Left forelimb (tissue), 1 donor: ENCODE data around the gene STRN3.
"Not testable (repeated sequence)": the region's sequence is repeated elsewhere in the genome, so short reads cannot be mapped to it uniquely, and the experiment has no call there.

ENCODE experiments used
- DNase-seq: peaks from one replicate; pipeline ENCODE4 v3.0.0-alpha.2; 2018; ENCODE audit warnings: low spot score

Gene STRN3

DNA sequence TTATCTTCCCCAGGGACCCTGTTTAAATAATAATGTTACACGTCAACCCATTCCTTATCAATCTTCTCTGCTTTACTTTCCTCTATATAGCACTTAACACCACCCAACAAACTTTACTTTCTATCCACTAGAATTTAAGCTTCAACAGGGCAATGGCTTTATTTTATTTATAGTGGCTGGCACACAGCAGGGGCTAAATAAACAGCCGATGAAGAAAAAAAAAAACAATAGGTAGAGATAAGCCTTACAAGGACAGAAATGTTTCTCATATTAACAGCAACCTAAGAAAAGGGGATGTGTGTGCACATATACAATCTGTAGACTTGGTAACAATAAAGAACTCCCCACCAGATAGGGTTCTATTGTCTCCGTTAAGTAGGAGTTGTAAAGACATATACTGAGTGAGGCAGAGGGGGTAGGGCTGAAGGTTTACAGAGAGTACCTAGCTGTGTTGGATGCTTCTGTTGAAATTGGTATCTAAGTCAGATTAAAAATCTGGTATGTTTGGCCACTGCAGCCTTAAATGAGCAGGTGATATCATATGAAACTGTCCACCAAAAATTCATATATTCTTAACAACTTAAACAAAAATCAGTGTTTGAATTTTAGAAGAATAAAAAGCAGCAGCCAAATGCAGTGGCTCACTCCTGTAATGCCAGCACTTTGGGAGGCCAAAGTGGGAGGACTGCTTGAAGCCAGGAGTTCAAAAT is 25.4 kb downstream of the STRN3 start:
- no peak for DNase-seq

DNA sequence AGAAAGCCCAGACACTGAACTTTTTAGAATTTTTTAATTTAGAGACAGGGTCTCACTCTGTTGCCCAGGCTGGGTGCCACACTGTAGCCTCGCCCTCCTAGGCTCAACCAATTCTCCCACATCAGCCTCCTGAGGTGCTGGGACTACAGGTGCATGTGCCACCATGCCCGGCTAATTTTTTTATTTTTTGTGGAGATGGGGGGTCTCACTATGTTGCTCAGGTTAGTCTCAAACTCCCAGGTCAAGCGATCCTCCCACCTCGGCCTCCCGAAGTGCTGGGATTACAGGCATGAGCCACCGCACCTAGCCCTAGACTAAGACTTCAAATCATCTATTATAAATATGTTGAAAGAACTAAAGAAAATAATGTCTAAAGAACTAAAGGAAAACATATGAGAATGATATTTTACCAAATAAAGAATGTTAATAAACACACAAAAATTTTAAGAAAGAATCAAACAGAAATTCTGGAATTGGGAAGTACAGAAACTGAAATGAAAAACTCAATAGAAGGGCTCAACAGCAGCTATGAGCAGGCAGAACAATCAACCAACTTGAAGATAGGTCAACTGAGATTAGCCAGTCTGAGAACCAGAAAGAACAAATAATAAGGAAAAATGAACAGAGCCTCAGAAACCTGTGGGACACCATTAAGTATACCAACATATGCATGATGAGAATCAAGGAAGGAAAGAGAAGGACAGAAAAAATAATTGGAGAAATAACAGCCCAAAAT is 27.0 kb downstream of the STRN3 start:
- DNase-seq: no peak

DNA sequence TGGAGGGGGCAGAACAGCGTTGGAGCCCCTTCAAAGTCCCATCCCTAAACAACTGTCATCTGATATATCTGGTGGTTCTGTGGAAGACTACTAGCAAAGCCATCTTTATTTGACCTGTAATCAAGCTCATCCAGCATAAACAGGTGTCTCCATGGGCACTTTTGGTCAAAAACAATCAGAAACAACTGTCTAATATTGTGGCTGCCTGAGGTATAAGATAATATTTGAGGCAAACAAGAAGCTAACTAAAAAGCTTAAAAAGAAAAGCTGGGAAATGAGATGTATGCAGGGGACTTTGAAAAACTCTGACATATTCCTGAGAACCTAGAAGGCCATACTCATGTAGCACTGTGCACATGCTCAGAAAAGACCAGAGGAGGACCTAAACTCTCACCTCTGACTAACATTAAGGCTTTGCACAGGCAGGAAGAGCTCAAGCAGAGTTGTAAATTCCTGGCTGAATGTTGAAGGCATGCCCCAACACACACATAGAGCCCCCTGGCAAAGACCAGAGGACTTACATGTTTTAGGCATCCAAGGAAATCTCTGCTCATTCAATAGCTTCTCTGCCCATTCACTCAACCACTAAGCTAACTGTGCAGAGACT is 28.0 kb downstream of the STRN3 start:
- no peak for DNase-seq

DNA sequence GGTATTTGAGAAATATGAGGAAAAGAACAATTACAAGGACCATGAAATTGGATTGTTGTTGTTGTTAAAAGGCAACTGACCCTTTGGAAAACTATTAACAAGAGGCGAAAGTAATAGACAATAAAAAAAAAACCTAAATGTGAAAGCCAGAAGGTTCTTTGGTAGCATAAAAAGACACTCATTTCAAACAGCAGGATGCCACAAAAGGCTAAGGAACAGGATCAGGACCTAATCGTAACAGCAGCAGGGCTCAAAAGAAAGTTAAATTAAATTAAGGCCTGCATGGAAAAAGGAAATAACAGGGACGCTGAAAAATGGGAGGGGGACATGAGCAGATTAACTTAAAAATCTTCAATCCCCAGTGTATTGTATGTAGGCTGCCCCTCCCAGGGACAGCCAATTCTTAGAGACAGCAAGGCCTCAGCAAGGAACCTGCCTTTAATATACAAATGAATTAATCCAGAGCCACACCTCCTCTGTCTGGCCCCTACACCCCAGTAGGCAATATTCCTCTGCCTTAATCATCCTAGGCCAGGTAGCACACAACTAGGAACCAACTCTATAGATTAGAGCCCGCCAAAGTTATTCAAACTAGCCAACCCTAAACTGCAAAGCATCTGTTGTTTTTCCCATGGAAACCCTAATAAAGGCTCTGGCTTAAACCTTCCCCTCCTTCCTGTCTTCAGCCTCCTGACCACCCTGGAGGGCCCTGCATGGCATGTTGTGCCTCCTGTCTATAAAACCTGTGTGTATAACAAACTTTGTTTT is 29.1 kb downstream of the STRN3 start:
- no peak for DNase-seq

DNA sequence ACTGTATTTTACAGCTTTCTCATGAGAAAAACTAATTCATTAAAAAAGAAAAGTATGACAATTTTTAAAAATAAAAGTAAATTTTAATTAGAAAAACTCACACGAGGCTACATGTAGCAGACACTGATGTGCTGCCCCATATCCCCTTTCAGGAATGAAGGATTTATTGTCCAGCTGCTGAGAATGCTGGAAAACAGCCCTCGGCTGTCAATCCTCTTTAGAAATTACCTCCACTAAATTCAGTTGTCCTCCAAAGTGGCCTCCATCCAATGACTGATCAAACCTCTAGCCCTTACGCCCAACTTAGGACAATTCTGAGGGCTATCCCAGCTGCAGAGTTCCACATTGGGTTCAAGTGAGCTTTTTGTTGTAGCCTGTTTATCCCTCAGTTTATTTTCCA is 30.5 kb downstream of the STRN3 start:
- DNase-seq: no peak

DNA sequence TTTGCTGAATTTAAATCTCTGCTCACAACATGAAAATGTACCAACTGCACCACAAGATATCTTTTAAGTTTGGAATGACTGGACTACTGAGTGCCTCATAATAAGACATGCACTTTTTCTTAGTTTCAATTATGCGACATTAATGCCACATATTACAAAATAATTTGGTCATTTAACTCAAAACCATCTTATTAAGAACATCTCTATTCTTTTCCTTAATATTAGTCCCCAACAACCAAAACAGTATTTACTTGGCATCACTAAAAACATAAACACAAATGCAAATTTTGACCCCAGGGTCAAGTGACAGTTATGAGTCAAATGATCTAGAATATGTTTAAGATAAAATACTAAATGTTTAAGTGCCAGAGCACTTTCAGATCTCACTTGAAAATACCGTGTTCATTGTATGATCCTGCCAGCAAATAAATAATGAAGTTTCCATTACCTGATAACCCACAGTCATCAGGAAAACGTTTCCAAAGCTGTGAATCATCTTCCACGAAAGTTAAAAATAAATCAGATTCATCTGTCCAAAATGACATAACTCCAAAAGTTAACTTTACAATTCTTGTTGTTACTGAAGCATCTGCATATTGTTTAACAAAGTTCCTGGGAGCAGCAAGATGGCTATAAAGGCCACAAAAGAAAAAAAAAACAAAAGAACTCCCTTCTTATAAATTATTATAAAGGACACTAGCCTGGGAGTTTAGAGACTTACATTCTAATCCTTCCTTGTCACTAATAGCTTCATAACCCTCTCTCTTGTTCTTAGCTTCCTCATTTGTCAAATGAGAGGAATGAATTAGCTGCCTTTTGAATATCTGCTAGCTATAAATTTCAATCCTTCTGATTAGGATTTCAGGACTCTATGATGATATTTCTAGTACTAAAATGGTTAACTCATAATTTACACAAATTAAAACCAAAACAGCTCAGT is 31.2 kb downstream of the STRN3 start:
- DNase-seq: no peak

DNA sequence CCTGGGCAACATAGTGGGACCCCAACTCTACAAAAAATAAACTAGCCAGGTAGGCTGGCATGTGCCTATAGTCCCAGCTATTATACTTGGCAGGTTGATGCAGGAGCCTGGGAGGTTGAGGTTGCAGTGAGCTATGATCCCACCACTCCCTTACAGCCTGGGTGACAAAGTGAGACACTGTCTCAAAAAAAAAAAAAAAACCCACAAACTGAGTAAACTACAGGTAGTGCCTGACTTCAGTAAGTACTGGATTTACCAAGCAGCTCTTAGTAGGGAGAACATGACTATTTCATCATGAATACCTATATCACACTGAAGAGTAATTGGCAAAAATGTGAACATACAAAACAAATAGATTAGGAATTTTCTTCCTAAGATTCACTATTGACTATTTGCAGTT is 33.1 kb downstream of the STRN3 start:
- no peak for DNase-seq

DNA sequence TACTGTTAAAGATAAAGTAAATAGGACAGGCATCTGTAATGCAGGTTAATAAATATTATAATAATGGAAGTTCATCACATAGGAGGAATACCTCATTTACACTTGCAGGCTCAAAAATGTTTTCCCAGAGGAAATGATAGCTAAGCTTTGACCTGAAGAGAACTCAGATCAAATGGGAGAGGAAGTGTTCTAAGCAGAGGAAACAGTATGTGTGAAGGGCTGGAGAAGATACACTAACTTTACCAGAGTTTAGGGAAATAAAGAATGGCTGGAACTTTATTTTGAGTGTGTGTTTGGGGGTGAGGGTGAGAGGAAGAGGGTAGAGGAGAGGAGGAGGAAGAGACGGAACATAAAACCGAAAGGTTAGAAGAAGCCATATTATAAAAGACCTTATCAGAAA is 34.8 kb downstream of the STRN3 start:
- no peak for DNase-seq

DNA sequence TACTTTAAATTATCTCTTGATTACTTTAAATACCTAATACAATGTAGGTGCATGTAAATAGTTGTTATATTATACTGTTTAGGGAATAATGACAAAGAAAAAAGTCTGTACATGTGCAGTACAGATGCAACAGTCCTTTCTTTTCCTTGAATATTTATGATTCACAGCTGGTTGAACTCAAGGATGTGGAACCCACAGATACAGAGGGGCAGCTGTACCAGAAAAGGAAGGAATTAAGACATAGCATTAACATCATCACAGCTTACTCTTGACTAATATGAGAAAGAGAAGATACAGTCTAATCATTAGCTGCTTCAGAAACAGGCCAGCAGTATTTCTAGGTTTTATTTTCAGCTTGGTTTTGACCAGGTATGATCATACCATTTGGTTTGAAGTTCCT is 35.4 kb downstream of the STRN3 start:
- no peak for DNase-seq

DNA sequence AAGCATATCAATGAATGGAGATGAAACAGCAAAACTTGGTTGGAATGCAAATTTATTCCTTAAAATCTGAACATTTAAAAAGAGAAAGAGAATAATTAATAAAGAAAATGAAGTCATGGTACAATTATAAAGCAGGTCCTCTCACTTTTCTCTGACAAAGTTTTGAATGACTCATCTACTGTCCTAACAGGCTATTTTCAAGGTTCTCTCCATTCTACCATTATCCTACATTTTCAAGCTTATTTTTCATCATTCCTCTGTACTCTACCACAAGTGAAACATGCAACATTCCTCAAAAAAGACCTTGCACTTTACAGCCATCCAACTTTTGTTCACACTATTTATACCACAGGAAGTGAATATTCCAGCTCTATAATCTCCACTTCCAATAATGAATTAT is 37.7 kb downstream of the STRN3 start:
- DNase-seq: no peak

DNA sequence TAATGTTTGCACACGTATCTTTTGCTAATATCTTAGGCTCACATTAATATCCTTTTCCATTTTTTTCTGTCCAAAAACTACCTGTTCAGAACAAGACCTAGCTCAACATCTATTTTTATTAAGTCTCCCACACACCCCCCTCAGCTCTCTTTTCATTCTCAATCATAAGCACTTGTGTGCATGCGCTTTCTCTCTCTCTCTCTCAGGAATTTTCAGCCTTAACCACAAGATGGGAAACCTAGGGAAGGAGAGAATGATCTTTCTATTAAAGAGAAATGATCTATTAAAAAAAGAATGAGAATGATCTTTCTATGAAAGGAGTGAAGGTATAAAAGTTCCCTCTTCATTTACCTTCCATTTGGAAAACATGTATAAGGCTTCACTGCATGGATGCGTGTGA is 40.4 kb downstream of the STRN3 start:
- no peak for DNase-seq

DNA sequence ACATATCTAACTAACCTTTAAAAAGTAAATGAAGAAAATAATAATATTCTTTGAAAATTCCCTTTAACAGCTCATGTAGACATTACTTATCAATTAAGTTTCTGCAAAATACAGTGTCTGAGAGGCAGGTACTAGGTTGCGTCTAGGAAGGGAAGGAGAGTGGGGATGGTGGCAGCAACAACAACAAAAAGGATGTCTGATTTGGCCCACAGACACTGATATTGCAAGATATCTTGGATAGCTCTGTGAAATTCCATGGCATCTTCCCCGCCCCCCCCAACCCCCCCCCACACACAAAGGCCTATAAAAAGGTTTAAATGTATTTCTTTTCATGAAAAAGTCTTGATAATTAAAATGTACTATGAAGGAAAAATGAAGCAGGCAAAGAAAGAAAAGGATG is 42.3 kb downstream of the STRN3 start:
- no peak for DNase-seq

DNA sequence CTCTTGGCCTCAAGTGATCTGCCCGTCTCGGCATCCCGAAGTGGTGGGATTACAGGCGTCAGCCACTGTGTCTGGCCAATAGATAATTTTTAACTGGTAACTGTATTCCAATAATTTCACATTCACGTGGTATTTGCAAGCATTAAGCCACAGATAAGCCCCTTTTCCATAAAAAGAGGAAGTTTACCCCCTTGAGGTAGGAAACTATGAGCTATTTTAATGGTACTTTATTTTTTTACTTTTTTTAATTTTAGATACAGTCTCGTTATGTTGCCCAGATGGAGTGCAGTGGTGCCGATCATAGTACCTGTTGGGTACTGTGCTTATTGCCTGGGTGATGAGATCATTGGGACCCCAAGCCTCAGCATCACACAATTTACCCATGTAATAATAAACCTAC is 43.6 kb downstream of the STRN3 start:
- no peak for DNase-seq

DNA sequence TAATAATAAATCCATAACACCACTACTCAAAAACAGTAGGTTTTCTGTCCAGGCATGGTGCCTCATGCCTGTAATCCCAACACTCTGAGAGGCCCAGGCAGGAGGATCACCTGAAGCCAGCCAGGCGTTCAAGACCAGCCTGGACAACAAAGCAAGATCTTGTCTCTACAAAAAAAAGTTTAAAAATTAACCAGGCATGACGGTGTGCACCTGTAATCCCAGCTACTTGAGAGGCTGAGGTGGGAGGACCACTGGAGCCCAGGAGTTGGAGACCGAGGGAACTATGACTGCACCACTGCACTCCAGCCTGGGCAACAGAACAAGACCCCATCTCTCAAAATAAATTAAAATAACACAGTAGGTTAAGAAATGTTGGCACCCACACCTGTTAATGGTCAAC is 45.2 kb downstream of the STRN3 start:
- DNase-seq: no peak

DNA sequence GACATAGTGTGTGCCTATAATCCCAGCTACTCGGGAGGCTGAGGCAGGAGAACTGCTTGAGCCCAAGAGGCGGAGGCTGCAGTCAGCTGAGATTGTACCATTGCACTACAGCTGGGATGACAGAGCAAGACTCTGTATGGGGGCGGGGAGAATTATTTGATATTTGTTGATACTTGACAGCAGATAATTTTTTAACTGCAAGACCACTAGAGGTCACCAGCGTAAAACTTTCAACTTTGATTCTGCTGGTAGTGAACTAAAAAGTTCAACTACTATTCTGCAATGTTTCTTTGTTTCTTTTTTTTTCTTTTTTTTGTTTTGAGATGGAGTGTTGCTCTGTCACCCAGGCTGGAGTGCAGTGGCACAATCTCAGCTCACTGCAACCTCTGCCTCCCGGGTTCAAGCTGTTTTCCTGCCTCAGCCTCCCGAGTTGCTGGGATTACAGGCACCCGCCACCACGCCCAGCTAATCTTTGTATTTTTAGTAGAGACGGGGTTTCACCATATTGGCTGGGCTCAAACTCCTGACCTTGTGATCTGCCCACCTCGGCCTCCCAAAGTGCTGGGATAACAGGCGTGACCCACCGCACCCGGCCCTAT is 46.0 kb downstream of the STRN3 start:
- not testable (repeated sequence) for DNase-seq

DNA sequence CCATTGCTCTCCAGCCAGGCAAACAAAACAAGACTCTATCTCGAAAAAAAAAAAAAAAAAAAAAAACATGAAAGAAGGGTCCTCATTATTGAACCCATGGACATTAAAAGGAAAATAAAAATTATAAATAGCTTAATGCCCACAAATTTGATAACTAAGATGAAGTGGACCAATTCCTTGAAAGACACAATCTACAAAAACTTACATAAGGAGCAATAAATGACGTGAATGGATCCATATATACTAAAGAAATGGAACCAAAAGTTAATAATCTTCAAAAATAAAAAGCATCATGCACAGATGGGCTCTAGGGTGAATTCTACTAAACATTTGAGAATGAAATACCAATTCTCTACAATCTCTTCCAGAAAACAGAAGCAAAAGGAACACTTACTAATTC is 48.4 kb downstream of the STRN3 start:
- no peak for DNase-seq

DNA sequence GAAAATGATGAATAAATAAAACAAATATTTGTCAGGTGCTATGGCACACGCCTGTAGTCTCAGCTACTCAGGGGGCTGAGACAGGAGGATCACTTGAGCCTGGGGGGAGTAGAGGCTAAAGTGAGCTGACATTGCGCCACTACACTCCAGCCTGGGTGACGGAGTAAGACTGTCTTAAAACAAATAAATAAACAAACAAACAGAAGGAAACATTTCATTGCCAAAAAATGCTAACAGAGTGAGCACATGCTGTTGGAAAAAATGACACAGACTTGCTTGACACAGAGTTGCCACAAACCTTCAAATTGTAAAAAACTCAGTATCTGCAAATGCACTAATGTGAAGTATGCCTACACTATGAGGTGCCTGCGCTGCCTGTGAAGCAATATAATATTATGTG is 51.6 kb downstream of the STRN3 start:
- no peak for DNase-seq

DNA sequence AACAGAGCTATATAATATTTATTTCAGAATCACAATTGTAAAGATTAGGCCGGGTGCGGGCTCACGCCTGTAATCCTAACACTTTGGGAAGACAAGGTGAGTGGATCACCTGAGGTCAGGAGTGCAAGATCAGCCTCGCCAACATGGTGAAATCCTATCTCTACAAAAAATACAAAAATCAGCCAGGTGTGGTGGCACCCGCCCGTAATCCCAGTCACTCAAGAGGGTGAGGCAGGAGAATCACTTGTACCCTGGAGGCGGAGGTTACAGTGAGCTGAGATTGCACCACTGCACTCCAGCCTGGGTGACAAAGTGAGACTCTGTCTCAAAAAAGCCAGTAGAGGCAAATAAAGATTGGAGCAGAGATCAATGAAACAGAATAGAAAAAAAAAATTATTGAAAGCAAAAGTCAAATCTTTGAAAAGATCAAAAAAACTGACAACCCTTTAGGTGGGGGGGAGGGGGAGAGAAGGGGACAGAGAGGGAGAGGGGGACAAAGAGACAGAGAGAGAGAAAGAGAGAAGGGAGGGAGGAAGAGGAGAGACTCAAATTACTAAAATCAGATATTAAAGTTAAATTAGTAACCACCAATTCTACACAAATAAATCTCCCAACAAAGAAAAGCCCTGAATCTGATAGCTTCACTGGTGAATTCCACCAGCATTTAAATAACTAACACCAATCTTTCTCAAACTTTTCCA is 53.1 kb downstream of the STRN3 start:
- DNase-seq: no peak

DNA sequence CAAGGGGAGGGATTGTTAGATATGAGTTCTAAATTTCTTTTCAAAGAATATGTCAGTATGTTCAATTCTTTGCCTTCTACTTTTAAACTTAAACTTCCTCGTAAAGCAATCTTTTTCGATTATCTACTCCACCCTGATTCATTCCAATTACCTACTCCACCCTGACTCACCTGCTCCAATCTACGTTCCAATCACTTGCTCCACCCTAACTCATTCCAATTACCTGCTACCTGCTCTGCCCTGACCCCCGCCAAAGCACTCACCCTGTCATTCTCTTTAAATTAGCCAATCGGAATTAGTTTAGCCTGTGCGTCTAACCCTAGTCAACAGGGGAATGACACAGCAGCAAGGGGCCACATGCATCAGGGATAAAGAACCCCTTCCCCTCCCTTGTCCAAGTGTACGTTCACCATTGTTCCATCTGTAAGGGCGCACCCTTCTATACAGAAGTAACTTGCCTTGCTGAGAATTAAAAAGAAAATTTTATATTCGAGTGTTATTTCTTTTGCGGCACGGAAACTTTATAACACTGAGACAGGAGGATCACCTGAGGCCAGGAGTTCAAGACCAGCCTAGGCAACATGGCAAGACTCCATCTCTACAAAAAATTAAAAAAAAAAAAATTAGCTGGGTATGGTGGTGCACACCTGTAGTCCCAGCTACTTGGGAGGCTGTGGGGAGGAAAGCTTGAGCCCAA is 54.0 kb downstream of the STRN3 start:
- DNase-seq: not testable (repeated sequence)

DNA sequence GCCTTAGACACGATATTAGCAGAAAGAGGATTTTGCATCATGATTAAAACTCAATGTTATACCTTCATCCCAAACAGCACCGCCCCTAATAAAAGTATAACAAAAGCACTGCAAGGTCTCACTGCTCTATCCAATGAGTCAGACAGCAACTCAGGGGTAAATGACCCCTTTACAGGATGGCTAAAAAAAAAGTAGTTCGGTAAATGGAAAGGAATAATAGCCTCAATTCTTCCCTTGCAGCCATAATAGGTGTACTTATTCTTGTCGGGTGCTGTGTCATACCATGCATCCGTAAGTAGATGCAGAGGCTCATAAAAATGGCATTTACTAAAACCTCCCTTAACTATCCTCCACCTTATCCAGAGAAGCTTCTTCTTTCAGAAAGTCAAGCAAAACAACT is 54.6 kb downstream of the STRN3 start:
- DNase-seq: no peak
